Hepatocyte (in vitro differentiated cells): ENCODE results near the gene USP2.

Source experiments
- CTCF ChIP-seq: fragments of 200-600 bp; sonication (generic); IDR thresholded peaks from 2 replicates; pipeline ENCODE4 v1.5.1; 2016; ENCODE audit warnings: antibody characterized with exemption, mild to moderate bottlenecking; ENCODE audit not compliant: poor library complexity
- EZH2phosphoT487 ChIP-seq: fragments of 200-600 bp; sonication (generic); IDR thresholded peaks from one replicate; pipeline ENCODE4 v1.6.1; 2018; ENCODE audit warnings: antibody characterized with exemption, mild to moderate bottlenecking, low read depth, moderate library complexity; ENCODE audit not compliant: unreplicated experiment, severe bottlenecking

- TF ChIP-seq CTCF (no peak), EZH2phosphoT487 (no peak)
Observed at GRCh38 chr11:119404872-119405271, 23.4 kb upstream of the USP2 start.
